Activated CD4-positive, alpha-beta T cell treated with anti-CD3 and anti-CD28 coated beads for 4 hours (primary cell): ENCODE results near the gene GEMIN8.

Source experiments
- DNase-seq, 2 donors: peaks; one replicate each; pipeline ENCODE4 v3.0.0-alpha.2; 2020

Gene GEMIN8

DNA sequence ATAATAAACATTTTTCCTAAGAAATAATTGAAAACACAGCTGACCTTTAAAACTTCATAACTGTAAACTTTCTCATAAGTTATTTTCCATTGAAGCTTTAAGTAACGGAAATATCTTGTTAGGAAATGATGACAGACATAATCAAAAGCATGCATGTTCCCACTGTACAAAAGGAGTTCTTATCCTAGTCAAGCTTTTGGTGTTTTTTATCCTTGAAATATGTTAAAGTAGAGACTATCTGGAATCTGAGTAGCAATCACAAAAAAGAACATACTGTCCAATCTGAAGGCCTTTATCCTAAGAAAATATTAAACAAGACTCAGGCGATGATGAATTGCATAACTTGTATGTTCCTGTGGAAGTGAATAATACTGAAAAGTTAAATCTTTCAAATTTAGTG, 14.4 kb downstream of the GEMIN8 start:
- DNase-seq = no peak

GRCh38 chrX:14014526-14014925, 15.2 kb downstream of the GEMIN8 start:
- DNase-seq = no peak

DNA sequence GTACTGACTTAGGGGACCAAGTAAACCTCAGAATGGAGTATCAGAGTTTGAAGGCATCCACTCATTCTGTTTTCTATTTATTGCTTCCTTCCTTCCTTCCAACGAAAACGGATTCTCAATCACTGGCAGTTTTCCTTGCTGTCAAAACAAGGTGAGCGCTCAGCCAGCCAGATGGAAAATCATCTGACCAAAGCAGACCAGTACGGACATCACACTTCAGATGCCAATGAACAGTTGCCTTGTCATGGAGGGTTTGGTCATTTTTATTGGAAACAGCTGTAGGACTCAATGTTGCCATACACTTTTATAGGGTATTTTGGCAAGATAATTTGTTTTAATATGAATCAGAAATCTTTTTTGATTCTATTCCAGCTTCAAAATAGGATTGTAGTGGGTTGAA, 16.6 kb downstream of the GEMIN8 start:
- no peak for DNase-seq

- DNase-seq = no peak
Observed at GRCh38 chrX:14010566-14010965, 19.1 kb downstream of the GEMIN8 start.

DNA sequence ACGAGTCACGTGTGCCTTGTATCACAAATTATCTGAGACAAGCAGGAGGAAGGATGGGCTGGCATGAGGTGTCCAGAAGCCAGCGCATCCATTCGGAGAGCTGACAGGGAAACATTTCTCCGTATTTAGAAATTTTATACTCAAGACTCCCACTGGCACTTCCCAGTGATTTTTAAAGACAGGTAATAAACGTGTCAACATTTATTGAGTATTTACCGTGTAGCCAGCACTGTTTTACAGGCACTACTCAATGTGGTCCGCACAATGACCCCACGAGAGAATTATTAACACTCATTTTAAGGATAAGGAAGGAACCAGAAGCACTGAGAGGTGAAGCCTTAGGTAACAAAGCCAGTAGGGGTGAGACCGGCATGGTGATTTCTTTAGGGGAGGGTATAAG, 23.2 kb downstream of the GEMIN8 start:
- no peak for DNase-seq

DNA sequence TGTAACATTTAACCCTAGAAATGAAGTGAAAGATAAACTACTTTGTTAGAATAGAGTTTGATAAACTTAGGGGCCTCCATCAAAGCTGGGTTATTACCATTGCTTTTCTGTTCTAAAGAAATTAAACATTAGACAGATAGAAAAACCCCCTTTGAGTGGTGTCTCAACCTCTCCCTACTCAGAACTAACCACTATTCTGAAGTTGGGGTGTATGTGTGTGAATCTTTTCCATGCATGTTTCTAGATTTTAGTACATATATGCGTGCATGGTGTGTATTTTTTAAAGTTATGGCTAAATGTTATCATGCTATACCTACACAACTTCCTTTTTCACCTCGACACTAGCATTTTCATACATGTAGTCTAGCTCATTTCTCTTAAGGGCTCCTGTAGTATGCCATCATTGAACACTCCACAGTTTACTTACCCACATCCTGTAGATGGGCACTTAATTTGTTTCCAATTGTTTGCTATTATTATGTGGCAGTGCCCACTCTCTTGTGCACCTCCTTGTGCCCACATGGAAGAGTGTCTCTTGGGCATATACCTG, 25.7 kb downstream of the GEMIN8 start:
- DNase-seq = no peak

- DNase-seq = no peak
Observed at GRCh38 chrX:14003028-14003427, 26.7 kb downstream of the GEMIN8 start.

DNA sequence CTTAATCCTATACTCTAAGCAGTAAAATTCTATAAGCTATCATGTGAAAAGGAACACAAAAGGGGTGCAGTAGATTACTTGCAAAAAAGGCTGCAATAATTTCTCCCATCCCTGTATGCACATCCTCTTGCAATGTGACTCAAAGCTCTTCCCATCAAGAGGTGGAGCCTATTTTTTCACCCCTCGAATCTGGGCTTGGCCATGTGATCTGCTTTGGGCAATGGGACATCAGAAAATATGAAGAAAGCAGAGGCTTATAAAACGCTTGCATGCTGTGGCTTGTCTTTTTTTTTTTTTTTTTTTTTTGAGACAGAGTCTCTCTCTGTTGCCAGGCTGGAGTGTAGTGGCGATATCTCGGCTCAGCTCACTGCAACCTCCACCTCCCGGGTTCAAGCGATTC, 33.0 kb downstream of the GEMIN8 start:
- no peak for DNase-seq

DNA sequence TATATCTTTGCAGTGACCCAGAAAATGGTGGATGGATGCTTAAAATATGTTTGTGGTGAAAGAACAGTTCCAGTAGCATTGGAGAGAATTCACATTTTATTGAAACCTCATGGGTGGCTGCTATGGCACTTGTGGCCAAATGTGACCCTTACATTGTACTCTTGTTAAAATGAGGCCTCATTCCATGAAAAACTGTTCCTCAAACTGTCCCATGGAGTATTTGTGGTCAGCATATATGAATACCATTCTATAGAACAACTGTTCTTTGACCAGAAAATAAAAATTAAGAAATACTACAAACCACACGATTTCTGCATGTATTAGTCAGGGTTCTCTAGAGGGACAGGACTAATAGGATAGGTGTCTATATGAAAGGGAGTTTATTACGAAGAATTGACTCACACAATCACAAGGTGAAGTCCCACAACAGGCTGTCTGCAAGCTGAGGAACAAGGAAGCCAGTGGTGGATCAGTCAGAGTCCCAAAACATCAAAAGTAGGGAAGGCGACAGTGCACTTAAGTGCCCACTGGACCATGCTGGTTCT, 35.1 kb downstream of the GEMIN8 start:
- DNase-seq = no peak

DNA sequence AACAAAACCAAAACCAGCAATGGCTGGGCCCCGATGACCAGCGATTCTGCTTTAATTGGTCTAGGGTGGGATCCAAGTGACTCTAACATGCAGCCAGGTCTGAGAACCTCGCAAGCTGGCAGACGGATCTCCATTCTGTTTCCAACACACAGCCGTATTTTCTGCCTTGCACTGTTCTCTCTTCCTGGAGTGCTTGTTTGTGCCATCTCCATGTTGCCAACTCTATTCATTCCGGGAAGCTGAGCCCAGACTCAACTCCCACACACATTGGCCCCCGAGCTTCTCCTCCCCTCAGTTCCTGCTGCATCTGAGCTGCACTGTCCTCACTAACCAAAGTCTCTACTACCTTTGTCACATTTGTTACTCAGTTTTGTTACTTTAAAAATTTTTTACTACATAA, 35.6 kb downstream of the GEMIN8 start:
- DNase-seq = no peak

- DNase-seq = no peak
Observed at GRCh38 chrX:13990126-13990800, 39.4 kb downstream of the GEMIN8 start.

DNA sequence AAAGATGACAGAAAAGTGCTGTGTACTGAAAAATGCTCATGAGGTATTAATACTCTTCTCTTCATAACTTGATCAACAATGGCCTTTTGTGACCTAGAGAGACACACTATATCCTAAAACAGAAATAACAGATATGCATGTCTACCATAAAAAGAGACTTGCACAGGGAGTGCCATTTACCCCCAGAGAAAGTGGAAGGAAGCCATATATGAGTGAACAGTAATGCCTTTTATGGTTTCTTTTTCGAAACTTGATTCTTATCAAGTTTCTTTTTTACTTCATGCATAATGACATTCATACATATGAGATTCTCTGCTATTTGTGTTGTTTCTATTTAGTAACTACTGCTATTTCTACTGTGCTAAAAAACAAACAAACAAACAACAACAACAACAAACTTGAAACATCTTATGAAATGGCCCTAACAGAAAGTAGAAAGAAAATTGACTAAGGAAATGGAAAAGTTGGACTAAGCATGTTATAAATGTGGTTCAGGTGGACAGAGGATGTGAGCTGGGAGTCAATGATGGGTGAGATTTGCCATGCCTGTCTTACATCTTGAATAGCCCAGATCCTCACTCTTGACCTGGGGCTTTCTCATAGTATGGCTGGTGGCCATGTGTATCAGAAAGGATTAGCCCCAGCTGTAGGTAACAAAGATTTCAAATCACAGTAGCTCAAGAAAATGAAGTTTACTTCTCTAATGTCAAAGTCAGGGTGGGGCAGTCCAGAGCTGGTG, 43.8 kb downstream of the GEMIN8 start:
- no peak for DNase-seq

DNA sequence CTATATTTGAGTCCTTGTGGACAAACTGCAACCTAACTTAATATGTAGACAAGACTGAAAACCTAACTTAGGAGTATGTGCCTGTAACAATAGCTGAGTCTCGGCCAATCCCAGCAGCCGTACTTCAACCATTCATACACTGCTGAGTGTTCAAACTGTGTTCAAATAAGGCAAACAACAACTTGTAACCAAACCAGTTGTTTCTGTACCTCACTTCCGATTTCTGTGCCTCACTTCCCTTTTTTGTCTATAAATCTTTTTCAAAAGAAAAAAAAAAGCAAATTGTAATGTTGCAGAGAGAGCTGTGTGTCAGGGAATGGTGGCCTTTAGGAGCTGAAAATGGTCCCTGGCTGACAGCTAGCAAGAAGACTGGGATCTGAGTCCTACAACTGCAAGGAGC, 46.0 kb downstream of the GEMIN8 start:
- no peak for DNase-seq

GRCh38 chrX:13968198-13968597, 61.5 kb downstream of the GEMIN8 start:
- no peak for DNase-seq

- DNase-seq = no peak
Observed at GRCh38 chrX:13967636-13968035, 62.1 kb downstream of the GEMIN8 start.

DNA sequence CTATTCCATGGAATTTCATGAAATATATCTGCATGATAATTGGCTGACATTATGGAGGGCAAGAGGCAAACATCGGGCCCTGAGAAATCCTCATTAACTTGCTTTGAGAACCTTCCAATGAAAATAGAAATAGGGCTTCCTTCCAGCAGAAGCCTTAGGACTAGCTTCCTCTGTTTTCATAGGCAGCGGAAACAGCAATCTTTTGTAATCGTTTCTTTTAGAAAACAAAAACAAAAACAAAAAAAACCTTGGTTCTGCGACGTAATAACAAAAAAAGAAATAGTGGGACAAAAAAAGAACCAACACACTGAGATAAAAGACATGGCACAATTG, 62.9 kb downstream of the GEMIN8 start:
- DNase-seq = no peak

- DNase-seq = no peak
Observed at GRCh38 chrX:13966071-13966792, 63.5 kb downstream of the GEMIN8 start.

DNA sequence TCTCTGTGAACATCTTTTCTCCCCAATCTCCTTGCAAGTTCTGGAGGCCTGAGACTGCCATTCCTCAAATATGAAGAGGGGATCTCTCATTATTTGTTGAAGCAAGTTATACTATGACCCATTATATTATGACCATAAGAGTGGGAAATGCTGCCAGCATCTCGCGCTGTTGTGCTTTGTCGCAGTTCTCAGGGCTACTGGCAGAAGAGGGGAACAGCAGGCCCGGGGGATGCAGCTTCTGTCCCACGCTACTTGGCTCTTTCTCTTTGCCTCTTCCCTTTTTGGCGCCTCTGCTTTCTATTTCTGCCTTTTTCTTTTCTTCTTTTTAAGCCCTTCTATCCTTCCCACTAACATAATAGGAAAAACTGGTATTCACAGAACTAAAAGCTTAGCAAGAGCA, 64.2 kb downstream of the GEMIN8 start:
- DNase-seq = no peak

- no peak for DNase-seq
Observed at GRCh38 chrX:13956998-13957397, 72.7 kb downstream of the GEMIN8 start.
